ENCODE measurements around the gene APLP1.
A peak's percentile ranks its signal among the peaks of the same experiment; 100 is the strongest.
"Not testable (repeated sequence)": the region's sequence is repeated elsewhere in the genome, so short reads cannot be mapped to it uniquely, and the experiment has no call there.

The APLP1 gene

GRCh38 chr19:35882114-35882832, 13.9 kb downstream of the APLP1 start:
- peak; percentile 82 for DNase-seq (ENCODE audit: low spot score)

GRCh38 chr19:35883882-35884281, 15.5 kb downstream of the APLP1 start:
- DNase-seq (ENCODE audit: low spot score) = no peak

- DNase-seq (ENCODE audit: low spot score) = no peak
These were observed 16.9 kb downstream of the APLP1 start for GRCh38 chr19:35885225-35885738.

- no peak for DNase-seq (ENCODE audit: low spot score)
These were observed 17.5 kb downstream of the APLP1 start for GRCh38 chr19:35885904-35886303.

GRCh38 chr19:35887197-35887596, 18.8 kb downstream of the APLP1 start:
- no peak for DNase-seq (ENCODE audit: low spot score)

- no peak for DNase-seq (ENCODE audit: low spot score)
These were observed 20.0 kb downstream of the APLP1 start for GRCh38 chr19:35888398-35888797.

GRCh38 chr19:35889370-35890112, 21.2 kb downstream of the APLP1 start:
- DNase-seq (ENCODE audit: low spot score) = no peak

- DNase-seq (ENCODE audit: low spot score) = no peak
These were observed 21.8 kb downstream of the APLP1 start for GRCh38 chr19:35890113-35890650.

GRCh38 chr19:35891819-35892218, 23.4 kb downstream of the APLP1 start:
- not testable (repeated sequence) for DNase-seq (ENCODE audit: low spot score)

GRCh38 chr19:35894342-35894741, 26.0 kb downstream of the APLP1 start:
- DNase-seq (ENCODE audit: low spot score) = no peak

GRCh38 chr19:35895911-35896642, 27.7 kb downstream of the APLP1 start:
- DNase-seq (ENCODE audit: low spot score) = no peak

GRCh38 chr19:35896643-35897040, 28.3 kb downstream of the APLP1 start:
- DNase-seq (ENCODE audit: low spot score) = no peak

GRCh38 chr19:35897706-35898451, 29.5 kb downstream of the APLP1 start:
- DNase-seq (ENCODE audit: low spot score) = no peak

GRCh38 chr19:35898499-35898809, 30.1 kb downstream of the APLP1 start:
- peak; percentile 36 for DNase-seq (ENCODE audit: low spot score)

- peak; percentile 95 for DNase-seq (ENCODE audit: low spot score)
These were observed 31.3 kb downstream of the APLP1 start for GRCh38 chr19:35899547-35900214.

- DNase-seq (ENCODE audit: low spot score) = peak; percentile 80
These were observed 32.8 kb downstream of the APLP1 start for GRCh38 chr19:35901055-35901644.

GRCh38 chr19:35901854-35902661, 33.7 kb downstream of the APLP1 start, which contains the start of gene HCST:
Gene HCST (plus strand): TSS chr19:35902529. CDS start chr19:35902594, 65 bp downstream.
- DNase-seq (ENCODE audit: low spot score) = peak; percentile 73

GRCh38 chr19:35902870-35903475, 34.6 kb downstream of the APLP1 start:
- no peak for DNase-seq (ENCODE audit: low spot score)

- DNase-seq (ENCODE audit: low spot score) = peak; percentile 70
These were observed 35.3 kb downstream of the APLP1 start for GRCh38 chr19:35903550-35904179.
